HG02588 (cell line): ENCODE results near the gene SPAG9.

Experiments
- ATAC-seq: cut with Tn5 transposase; IDR thresholded peaks from one replicate; pipeline ENCODE4 v1.9.1; 2021; ENCODE audit warnings: mild to moderate bottlenecking, moderate library complexity; ENCODE audit not compliant: unreplicated experiment

SPAG9 gene

DNA sequence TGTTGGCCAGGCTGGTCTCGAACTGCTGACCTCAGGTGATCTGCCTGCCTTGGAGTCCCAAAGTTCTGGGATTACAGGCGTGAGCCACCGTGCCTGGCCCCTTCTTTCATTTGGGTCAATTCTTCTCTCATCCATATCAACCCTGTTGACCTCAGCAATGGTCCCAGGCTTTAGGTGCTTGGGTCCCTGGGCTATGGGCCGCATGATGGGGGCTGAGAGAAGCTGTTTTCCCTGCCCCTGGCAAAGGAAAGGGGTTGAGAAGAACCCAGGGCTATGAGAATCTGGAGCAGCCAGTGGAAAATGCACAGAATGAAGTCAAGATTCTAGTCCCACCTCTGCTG is 164.3 kb downstream of the SPAG9 start:
- no peak for ATAC-seq

- no peak for ATAC-seq
Measured at GRCh38 chr17:50955667-50956120, 165.0 kb downstream of the SPAG9 start.

- no peak for ATAC-seq
Measured at GRCh38 chr17:50955160-50955559, 165.5 kb downstream of the SPAG9 start.

- no peak for ATAC-seq
Measured at GRCh38 chr17:50954641-50955121, 166.0 kb downstream of the SPAG9 start.

DNA sequence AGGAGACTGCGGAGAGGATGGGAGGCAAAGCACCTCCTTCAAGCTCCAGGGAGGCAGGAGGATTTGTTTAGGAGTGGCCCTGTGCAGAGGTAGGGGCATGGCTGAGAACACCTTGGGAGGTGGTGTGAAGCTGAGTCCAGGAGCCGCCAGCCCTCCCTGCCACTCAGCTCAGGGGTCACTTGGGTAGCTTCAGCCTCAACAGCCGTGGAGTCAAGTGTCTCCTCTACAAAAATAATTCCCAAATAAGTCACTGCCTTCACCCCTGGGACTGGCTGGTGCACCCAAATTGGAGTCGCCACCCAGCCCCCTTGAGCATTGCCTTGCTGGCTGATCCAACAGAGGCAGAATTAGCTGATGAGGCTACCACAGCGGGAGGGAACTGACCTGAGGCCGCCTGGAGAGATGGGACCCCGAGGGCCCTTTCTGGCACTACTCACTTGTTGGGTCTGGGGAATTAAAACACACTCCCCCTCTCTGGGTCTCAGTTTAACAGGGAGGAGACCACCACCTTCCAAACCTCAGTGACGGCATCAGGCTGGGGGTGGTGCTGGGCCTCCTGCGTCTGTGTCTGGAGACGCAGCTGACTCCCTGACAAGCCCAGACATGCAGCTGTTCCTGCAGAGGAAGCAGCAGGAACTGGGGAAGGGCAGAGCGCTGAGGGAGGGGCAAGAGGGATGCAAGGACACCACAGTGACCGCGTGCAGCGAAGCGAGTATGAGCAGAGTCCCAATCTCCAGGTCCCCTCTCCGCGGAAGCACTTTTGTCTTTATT is 166.7 kb downstream of the SPAG9 start:
- no peak for ATAC-seq

DNA sequence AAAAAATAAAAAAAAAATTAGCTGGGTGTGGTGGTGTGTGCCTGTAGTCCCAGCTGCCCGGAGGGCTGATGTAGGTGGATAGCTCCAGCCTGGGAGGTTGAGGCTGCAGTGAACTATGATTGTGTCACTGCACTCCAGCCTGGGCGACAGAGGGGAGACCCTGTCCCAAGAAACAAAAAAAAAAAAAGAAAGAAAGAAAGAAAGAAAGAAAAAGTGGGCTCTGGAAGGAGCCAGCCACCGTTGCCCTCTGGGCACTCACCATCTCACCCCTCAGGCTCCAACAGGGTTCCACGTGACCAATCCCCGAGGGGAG is 167.2 kb downstream of the SPAG9 start:
- no peak for ATAC-seq

DNA sequence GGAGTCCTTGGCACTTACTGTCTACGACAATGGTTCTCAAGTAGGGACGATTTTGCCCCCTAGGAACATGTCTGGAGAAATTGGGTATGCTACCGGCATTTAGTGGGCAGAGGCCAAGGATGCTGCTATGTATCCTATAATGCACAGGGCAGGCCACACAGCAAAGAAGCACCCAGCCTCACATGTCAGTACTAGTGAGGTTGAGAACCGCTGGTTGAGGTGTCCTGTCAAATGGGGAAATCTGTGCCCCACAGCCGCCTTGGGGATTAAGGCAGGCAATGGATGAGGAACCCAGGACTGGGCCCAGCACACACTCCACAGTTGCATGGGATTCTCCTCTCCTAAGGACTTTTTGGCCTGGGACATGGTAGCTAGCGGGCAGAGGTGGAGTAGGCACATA is 167.8 kb downstream of the SPAG9 start:
- ATAC-seq = no peak

DNA sequence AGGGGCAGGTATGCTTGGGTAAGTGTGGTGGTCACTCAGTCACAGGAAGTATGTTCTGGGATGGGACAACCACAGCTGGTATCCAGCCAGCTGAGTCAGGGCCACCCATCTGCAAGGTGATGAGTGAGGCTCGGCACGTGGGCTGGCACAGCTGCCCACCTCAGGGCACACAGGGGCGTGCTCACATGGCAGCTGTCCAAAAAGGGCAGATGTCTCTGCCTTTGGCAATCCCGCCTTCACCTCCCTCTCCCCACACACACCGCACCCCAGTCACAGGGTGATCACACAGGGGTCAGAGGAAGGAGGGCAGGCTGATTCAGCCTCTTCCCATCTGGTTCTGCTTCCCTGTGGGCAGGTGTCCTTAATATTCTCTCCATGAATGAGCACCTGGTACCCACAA is 168.7 kb downstream of the SPAG9 start:
- no peak for ATAC-seq

DNA sequence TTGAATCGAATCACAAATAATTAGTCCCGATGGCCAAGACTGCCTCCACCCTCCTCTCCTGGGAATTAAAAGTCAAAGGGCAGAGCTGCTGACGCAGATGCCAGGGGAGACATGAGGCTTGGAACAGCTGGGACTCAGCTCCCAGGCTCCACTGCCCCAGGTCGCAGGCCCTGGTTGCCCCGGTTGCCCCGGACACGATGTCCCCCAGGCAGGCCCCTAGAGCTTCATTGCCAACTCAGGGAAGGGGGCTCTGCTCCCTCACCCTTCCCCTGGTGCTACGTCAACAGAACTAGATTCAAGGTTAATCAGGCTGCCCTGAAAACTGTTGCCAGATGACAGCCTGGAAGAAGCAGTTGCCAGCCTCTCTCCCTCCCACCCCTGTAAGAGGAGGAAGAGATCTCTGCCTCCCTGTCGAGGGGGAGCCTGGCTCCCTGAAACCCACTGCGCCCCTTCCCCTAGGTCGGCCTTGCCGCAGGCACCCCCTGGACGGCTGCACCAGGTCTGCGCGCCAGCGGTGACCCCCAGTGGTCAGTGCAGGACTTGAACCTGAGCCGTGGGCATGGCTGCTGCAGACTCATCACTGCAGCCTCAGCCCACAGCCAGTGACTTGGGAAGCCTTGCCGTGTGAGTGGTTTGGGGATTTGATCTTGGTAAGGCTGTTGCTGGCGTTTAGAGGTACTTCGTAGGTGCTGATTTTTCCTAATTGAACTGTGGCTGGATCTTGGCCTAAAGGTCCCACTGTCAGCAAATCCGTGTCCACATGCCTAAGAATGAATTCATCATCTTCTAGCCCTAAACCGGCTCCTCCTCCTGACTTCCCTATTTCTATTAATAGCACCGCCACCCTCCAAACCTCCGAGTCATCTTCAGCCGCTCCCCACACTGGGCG is 170.4 kb downstream of the SPAG9 start:
- peak; percentile 65 for ATAC-seq

DNA sequence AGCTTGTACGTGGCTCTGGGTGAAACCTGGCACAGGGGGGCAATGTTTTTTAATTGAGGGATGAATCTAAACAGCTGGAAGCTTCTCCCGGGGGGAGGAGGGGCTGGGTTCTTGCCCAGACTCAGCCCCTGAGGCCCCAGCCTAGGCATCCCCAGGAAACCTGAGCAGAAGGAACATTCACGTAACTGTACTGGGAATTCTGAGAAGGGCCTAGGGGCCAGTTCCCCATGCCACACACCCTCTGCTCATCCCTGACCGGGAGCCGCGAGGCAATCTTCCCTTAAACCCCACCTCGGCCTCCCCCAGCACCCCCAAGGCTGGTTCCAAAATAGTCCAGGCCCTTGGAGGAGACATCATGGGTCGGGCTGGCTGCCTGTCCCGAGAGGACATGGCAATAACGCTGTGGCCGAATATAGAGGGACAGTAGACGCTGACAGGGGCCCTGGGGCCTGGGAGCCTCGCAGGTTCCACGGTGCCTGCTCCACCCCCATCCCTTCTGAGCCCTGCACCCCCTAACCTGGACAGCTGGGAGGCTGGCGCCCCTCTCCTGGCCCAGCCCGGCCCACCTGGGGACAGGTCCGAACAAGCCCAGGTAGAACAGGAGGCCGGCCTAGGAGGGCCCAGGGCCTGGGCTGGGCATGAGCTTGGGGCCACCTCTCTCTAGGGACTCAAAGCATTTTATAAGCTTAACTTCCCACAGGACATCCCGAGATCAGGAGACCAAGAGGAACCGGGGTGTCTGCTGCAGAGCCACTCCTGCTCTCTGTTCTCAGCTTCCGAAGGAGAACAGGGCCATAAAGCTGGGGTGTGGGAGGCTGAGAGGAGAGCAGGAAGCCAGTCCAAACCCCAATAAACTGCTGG is 171.3 kb downstream of the SPAG9 start:
- ATAC-seq = no peak

GRCh38 chr17:50948711-50949110 is 172.0 kb downstream of the SPAG9 start:
- ATAC-seq = no peak

- ATAC-seq = no peak
Measured at GRCh38 chr17:50947782-50948543, 172.7 kb downstream of the SPAG9 start.

DNA sequence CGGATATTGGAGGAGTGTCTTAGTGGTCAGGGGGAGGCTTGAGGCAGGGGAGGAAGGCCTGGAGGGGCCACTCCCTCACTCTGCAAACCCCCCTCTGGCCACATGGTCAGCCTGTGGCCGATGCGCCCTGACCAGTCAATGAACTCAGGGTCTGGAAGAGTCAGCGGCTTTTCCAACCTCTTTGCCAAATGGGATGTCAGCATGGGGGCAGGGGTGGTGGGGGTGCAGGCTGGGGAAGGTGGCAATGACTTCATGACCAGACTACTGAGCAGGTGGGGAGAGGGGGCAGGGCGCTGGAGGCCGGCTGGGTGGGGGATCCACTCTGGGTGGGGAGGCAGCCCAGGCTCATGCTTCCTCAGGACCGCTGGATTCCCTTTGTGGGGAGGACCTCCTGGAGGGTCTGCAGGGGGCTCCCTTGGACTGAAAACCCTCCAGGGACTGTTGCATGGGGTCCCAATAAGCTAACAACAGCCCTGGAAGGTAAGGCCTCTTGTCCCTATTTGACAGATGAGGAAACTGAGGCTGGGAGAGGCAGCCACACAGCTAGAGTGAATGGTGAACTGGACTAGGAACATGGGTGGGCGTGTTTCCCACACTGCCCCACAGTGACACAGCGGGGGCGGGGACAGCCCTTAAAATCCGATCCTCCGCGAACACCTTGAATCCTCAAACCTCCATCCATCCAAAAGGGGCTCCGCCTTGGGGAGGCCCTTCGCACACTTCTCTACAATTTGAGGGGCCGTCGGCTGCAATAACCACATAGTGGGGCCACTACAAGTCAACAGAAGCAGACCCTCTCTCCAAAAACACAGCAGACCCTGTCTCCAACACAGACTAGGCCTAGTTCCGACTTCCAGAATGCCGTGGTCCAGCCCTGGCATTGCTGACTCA is 173.5 kb downstream of the SPAG9 start:
- no peak for ATAC-seq

- ATAC-seq = no peak
Measured at GRCh38 chr17:50946223-50946890, 174.3 kb downstream of the SPAG9 start.

DNA sequence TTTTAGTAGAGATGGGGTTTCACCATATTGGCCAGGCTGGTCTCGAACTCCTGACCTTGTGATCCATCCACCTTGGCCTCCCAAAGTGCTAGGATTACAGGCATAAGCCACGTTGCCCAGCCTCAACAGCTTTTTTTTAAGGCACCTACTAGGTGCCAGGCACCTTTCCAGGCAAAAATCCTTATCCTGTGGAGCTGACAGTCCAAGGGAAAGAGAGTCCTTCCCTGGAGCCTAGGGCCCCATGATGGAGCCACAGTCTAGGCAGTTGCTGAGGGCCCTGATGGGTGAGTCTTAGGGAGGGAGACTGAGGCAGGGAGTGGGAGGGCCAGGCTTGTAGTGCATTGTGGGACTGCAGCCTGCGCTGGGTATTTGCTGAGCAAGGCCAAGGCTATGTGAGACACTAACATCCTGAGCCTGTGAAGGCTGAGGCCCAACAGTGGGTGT is 174.9 kb downstream of the SPAG9 start:
- ATAC-seq = no peak

- ATAC-seq = no peak
Measured at GRCh38 chr17:50944902-50945720, 175.6 kb downstream of the SPAG9 start.

GRCh38 chr17:50944054-50944901 is 176.4 kb downstream of the SPAG9 start:
- no peak for ATAC-seq
